ENCODE measurements around the gene ADCY9.

DNA sequence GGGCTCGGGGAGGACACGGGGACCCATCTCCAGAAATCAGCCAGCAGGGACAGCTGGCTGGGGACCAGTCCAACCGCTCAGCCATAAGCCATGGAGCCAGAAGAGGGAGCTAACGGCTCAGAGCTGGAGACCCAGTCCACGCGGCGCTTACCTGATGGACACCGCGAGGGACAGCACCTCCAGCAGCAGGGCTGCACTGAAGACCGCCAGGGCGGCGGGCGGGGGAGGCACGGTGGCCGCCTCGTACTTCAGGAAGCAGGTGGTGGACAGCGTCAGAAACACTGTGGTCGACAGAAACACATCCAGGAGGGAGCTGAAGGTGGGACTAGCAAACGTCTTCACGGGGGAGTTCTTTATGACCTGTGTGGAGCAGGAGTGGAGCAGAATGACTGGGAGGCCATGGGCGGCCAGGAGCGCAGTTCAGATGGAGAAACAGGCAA, 133.1 kb downstream of the ADCY9 start:
- TF ChIP-seq TAF1 (IDR thresholded peaks at IDR 0.05; ENCODE audit: low read depth, low read length), result no peak
- TF ChIP-seq POLR2AphosphoS5 (IDR thresholded peaks at IDR 0.05; ENCODE audit: low read depth, low read length), result no peak
- TF ChIP-seq POLR2A (IDR thresholded peaks at IDR 0.05; ENCODE audit: low read depth, low read length), result no peak
- TF ChIP-seq POU2F2 (IDR thresholded peaks at IDR 0.05; ENCODE audit: low read depth, low read length), result no peak

All from GM12891 (cell line).